ENCODE data around the gene ADCY1.
A peak's percentile ranks its signal among the peaks of the same experiment; 100 is the strongest.

ADCY1 gene

DNA sequence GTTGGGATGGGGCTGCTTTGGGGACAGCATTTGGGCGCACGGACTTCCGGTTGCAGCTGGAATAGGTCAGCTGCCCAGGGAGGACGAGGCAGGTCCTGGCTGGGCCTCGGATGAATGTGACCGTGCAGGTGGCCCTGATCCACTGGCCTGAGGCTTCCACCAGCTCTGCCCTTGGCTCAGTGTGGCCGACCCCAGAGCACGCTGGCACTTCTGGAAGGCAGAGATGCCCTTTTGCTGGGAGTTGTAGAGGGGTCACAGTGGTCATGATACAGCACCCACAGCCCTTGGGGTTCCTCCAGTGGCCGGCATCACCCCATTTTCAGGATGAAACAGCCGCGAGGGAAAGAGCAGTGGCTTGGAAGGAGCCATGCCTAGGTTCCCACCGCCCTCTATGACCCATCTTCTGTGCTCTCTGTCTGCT, 19.0 kb downstream of the ADCY1 start:
- DNase-seq (ENCODE audit: low spot score), result no peak

GRCh38 chr7:45593877-45594276, 19.7 kb downstream of the ADCY1 start:
- no peak for DNase-seq (ENCODE audit: low spot score)

DNA sequence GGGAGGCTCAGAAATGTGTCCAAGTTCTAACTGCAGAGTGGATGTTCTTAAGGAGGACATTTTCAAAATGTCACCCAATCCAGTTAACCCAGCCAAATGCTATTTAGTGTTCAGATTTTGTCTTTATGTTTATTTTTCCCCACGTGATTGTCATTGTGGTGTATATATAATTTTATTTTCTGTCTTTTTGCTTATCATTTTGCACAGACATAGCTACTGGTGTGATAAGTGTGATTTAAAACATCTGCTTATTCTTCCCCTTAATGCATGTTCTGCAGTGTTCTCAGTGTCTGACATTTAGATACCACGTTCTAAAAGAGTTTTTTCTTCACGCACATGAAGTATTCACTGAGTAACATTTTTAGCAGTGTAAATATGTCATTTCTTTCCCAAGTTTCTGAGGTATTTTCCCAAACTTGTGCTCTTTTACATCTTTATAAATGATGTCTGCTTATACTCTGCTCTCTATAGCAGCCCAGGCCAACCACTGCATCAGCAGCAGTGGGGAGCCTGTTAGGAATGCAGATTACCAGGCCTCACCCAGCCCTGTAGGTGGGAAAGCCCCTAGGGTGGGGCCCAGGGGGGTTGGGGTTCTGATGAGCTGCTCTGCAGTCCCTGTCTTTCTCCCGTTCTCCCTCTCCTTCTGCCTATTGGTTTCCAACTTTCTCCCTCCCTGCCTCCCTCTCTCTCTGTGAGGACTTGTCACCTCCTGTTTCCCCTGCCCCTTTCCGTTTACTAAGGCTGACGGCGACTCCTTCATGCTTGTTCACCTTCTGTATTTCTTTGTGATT, 20.8 kb downstream of the ADCY1 start:
- DNase-seq (ENCODE audit: low spot score), result no peak

DNA sequence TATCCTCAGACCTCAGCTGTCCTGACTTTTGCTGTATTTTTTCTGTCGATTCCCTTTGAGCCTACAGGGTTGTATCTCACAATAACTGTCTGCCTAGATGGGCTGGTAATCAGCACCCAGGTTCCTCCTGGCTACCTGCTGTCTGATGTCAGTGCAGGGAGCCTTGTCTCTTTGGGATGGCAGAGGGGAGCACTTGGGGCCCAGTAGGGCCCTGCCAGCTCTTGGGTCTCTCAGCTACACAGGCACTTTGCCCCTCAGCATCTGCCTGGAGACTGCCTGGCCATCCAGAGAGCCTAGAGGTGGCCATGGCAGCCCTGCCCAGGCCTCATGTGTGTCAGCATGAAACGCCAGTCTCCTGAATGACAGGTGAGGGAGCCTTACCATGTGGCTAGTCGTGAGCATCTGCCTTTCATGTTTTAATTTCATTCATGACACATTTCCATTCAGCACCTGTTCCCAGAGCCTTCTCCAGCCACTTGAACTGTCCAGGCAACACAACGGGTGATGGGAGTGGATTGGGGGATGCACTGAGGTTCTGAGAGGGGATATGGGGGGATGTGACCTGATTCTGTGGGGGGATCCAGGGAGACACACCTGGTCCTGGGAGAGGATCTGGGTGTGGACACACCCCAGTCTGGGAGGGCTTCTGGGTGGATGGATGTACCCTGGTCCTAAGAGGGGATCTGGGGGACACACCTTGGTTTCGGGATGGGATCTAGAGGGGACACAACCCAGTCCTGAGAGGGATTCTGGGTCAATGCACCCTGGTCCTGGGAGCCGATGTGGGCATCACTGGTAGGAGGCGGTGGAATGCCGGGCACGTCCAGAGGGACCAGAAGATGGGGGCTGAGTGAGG, 21.9 kb downstream of the ADCY1 start:
- DNase-seq (ENCODE audit: low spot score), result no peak

GRCh38 chr7:45596665-45597095, 22.5 kb downstream of the ADCY1 start:
- DNase-seq (ENCODE audit: low spot score), result no peak

DNA sequence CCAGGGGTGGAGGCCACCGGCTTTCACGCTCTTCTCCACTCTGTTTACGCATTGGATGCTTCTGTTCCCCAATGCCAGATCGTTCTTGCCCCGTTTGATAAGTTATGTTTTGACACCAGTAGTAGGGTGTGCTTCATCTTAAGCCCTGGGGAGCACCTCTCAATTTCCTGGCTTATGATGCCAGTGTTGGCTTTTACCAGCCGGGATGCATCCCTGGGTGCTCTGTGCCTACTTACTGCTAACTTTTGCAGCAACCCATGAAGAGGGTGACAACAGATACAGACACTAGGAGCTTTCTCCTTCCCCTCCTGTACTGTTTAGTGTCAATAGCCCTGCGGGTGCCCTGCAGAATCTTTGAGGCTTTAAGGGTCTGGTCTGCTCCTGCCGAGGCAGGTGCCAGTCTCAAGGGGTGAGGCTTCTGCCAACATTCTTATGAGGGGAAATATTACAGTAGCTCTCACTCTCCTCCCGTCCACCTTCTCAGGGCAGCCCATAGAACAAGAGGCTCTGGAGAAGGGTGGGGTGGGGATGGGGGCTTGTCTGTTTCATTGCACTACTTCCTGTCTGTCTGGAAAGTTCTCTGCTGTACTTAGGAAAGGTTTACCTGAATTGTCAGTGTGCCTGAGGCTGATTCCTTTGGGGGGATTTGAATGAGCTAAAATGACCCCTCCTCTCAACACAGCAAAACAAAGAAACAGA, 23.3 kb downstream of the ADCY1 start:
- DNase-seq (ENCODE audit: low spot score), result no peak

DNA sequence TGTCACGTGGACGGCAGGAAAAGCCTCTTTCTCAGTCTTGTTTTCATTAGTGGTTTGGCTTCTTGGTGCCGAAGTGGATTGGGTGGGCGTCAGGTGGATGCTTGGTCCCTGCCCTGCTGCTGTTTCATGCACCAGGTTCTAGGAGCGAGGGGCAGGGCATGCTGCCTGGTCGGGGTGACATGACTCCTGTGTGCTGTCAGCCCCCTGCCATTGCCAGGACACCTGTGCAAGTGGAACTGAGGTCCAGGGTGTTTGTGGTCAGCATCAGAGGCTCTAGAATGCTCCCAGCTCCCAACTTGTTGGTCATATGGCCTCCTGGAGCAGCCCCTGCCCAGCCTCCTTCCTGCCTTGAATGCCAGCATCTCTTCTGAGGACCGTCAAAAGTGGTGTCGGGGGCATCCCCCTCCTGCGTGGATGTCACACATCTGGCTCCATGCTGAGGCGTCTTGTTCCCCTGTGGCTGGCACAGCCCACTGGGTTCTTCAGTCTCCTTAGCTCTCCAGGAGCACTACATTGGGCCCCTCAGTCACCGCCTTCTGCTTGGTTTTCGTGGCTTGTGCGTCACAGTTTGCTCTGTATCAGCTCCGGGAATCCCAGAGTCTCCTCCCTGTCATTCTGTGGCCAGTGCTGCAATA, 24.8 kb downstream of the ADCY1 start:
- no peak for DNase-seq (ENCODE audit: low spot score)

DNA sequence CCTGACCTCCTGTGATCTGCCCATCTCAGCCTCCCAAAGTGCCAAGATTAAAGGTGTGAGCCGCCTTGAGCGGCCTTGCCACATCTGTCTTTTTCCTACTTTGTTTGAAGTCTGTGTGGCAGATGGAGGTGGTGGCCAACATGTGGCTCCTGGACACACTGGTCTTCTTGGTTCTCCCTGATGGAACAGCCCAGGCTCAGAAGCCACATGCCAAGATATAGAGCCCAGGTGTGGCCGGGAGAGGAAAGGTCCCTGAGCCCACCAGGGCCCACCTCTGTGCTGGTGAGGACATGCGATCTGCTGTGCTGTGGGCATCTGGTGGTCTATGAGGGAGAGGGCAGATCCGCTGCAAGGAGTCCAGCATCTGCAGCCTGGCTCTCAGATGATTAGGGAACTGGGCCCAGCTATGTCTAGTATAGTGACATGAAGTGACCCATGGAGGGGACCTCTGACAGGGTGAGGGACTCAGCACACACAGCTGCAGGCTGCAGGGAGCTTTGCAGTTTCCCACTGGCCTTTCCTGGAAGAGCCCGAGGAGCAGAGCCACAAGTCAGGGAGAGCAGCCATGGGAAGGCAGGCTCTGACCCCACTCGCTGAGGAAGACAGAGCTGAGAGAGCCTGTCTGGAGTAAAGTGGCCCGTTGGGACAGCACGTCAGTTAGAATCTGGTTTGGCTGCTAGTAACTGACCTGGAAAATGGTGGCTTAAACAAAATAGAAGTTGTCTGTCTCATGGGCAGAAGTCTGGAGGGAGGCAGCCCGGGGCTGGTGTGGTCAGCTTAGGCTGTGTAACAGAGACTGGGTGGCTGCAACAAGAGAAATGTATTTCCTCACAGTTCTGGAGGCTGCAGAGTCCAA, 25.9 kb downstream of the ADCY1 start:
- no peak for DNase-seq (ENCODE audit: low spot score)

DNA sequence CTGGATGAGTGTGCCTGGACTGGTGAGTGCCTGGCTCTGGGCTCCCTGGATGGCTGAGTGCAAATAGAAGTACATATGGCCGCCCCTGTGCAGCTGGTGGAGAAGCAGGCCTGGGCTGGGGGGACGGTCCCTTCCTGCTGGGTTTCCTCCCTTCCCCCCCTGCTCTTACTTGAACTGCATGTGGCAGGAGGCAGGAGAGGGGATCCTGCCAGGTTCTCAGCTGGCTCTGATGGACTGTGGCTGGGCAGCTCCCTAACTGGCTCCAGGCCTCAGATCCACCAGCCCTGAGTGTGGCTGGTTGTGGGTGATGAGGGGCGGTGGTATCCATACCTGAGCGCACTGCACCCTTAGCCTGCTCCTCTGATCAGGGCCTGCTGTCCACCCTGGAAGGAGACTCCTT, 26.9 kb downstream of the ADCY1 start:
- DNase-seq (ENCODE audit: low spot score), result no peak

GRCh38 chr7:45601816-45602540, 27.8 kb downstream of the ADCY1 start:
- peak; percentile 33 for DNase-seq (ENCODE audit: low spot score)

- no peak for DNase-seq (ENCODE audit: low spot score)
Observed at GRCh38 chr7:45606050-45606449, 31.9 kb downstream of the ADCY1 start.

DNA sequence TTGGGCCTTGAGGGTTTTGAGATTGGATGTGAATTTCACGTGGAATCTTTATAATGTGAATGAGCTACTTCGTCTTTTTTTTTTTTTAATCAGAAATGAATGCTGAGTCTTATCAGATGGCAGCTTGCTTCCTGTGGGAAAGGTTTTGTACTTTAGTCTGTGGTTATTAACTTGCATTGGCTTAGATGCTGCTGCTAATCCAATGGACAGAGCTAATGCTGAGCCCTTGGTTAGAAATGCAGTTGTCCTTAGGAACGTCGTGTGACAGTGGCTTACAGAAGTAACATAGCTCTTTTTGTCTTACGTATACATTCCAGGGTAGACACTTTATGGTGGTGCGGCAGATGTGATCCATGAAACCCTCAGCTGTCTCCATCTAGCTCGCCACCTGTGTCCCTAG, 32.8 kb downstream of the ADCY1 start:
- DNase-seq (ENCODE audit: low spot score), result no peak

DNA sequence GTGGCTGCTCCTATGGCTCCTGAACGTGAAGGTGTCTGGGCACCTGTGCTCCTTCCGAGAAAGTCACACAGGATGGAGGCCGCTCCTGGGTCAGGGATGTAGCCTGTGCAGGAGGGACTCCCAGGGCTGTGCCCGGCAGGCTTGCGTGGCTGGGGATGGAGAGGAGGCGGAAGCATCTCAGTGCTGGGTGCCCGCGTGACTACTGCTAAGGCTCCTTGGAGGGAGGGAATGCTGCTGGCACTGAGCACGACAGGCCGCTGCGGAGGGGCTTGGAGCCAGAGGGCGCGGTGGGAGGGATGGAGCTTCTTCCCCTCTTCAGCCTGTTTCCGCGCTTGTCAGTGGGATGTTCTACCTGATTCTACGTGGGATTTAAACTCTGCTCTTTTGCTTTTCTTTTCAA, 35.0 kb downstream of the ADCY1 start:
- no peak for DNase-seq (ENCODE audit: low spot score)

- no peak for DNase-seq (ENCODE audit: low spot score)
Observed at GRCh38 chr7:45610019-45610418, 35.9 kb downstream of the ADCY1 start.

DNA sequence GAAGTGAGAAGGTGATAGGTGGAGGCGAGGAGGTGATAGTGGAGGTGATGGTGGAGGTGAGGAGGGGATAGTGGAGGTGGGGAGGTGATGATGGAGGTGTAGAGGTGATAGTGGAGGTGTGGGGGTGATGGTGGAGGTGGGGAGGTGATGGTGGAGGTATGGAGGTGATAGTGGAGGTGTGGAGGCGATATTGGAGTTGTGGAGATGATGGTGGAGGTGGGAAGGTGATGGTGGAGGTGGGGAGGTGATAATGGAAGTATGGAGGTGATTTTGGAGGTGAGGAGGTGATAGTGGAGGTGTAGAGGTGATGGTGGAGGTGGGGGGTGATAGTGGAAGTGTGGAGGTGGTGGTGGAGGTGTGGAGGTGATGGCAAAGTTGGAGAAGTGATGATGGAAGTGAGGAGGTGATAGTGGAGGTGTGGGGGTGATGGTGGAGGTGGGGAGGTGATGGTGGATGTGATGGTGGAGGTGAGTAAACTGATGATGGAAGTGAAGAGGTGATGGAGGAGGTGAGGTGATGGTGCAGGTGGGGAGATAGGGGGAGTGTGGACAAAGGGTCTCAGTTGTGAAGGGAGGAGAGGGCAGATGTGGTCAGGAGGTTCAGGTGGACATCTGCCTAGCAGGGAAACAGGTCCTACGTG, 36.6 kb downstream of the ADCY1 start:
- DNase-seq (ENCODE audit: low spot score), result no peak

DNA sequence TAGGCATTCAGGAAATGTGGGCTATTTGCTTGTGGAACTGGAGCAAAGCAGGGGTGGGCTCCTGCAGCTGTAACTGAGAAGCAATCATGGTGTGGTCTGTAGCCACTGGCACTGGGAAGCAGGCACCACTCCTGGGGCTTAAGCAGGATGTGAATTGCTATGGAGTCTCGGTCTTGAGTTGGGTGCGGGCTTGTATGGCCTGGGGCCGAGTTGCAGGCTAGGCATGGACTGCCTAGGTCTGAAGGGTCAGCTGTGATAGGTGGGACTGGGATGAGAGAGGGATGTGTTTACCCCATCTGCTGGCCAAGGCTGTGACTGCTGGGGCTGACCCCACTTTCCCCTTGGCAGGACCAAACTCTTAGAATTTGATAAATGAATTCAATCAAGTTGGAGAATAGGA, 43.0 kb downstream of the ADCY1 start:
- DNase-seq (ENCODE audit: low spot score), result no peak

DNA sequence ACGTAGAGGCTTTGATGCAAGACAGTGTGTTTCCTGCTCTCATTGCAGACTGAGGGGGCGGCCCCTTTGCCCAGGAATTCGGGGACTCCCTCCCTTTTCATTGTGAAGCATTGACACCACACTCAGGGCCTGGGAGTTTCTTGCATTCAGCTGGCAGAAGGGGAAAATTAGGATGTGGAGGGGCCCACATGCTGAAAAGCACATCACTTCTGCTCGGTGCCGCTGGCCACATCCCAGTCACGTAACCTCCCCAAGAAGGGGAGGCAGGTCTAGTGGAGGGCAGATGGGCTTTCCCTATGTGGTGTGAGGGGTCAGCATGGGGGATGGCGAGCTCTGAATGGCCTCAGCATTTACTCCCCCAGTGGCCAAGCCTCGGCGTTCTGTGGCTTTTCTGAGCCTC, 47.9 kb downstream of the ADCY1 start:
- no peak for DNase-seq (ENCODE audit: low spot score)

DNA sequence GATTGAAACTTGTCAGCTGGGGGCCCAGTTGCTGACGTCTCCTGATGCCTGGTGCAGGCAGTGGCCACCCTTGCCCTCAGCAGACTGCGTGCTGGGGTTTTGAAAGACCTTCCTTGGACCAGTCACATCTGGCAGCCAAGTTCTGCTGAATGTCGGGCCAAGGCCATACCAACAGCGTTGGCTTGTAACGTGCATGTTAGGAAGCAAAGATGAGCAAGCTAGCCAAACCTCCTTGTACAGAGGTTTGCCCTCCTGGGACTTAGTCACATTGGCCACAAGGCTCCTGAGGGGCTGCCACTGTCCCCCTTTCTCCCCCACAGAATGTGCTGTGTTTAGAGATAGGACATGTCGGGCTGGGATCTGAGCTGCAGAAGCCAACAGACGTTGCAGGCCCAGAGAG, 49.0 kb downstream of the ADCY1 start:
- DNase-seq (ENCODE audit: low spot score), result no peak

DNA sequence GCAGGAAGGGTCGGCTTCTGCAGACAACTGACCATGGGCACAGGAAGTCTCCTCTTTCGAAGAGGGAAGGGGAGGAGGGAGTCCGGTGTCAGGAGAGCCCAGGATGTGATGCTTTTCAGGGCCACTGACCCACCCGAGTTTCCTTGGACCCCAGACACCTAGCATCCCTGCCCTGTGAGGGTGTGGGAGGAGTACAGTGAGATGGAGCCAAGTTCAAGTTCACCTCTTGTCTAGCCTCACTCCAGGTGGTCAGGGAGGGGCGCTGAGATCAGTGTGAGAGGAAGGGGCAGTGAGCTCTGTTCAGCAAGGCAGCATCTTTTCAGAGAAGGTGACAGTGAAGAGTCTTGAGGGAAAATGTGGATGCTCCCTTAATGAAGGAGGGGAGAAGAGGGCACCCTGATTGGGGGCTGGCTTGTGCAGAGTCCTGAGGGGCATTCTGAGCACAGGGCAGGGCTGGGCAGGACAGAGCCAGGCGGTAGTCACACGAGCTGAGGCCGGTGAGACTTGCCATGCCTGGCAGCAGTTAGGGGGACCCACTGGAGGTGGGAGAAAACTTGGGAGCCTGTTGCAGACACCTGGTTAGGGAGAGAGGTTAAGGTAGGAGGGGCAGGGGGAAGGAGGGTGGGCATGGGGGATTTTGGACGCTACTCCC, 49.7 kb downstream of the ADCY1 start:
- no peak for DNase-seq (ENCODE audit: low spot score)

- DNase-seq (ENCODE audit: low spot score), result no peak
Observed at GRCh38 chr7:45624392-45624760, 50.2 kb downstream of the ADCY1 start.
